Measurements from ENCODE around the gene LEMD2.

DNA sequence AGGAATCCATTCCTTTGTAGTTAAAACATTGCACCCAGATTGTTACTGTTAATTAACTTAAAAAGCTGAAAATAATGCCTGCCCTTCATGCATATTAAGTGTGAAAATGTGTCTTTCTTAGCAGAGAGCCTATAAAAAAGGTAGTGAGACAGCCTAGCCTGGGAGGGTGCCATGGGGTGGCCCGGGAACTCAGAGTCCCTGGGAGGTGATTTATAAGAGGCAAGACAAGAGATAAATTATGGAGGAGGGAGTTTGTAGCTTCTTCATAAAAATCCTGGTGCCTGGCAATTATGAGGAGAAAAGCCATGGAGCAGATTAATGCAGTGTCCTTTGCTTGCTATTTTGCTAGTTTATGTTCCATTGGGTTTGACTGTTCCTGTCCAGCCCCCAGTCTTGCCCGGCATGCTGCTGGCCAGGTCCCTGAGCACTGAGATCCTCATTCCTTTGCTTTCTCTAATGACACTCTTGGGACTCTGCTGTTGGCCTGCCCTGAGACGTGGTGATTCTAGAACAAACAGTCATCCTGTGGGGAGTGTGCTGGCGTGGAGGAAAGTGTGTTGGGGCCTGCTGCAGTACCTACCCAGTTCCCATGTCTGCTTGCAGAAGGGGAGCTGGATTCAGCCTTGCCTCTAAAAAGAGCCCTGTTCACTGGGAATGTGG lies 10.7 kb upstream of the LEMD2 start:
- TF ChIP-seq FOXM1 (IDR thresholded peaks at IDR 0.05; ENCODE audit: borderline replicate concordance) (no peak), SP1 (IDR thresholded peaks at IDR 0.05) (no peak), FOXK2 (IDR thresholded peaks at IDR 0.05) (no peak)

All from HEK293T (cell line).